DMS53 treated with DMSO at 0.1 percent for 48 hours (cell line): ENCODE data around the gene ZBTB44.
"Not testable (repeated sequence)": the region's sequence is repeated elsewhere in the genome, so short reads cannot be mapped to it uniquely, and the experiment has no call there.

ENCODE experiments used
- DNase-seq: peaks from one replicate; lab custom pipeline; 2025; ENCODE audit not compliant: unreplicated experiment; lab: John Stamatoyannopoulos, UW

The ZBTB44 gene

GRCh38 chr11:130314750-130315285, at the start of gene ZBTB44:
TSS of gene ZBTB44 (minus strand) at chr11:130314917. CDS start at chr11:130261873, 53,044 bp downstream.
- DNase-seq, result peak; percentile 88

DNA sequence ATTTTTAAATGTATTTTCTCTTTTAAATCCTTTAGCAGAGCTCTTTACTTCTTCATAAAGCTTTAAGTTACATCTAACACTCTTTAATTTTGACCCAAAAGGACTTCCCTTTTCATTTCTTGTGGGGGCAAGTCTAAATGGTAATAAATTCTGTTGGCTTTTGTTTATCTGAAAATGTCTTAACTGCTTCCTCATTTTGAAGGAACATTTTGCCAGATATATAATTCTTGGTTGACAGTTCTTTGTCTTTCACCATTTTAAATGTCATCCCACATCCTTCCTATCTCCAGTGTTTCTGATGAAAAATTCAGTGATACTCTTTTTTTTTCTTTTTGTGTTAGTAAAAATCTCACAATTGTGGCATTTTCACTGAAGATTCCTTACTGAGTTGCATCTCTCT, 44.7 kb upstream of the ZBTB44 start:
- DNase-seq, result no peak

- DNase-seq, result no peak
Observed at GRCh38 chr11:130358398-130358797, 43.7 kb upstream of the ZBTB44 start.

- DNase-seq, result no peak
Observed at GRCh38 chr11:130347261-130347660, 32.5 kb upstream of the ZBTB44 start.

GRCh38 chr11:130344841-130345240, 30.1 kb upstream of the ZBTB44 start:
- DNase-seq, result no peak

- no peak for DNase-seq
Observed at GRCh38 chr11:130340671-130341319, 26.1 kb upstream of the ZBTB44 start.

DNA sequence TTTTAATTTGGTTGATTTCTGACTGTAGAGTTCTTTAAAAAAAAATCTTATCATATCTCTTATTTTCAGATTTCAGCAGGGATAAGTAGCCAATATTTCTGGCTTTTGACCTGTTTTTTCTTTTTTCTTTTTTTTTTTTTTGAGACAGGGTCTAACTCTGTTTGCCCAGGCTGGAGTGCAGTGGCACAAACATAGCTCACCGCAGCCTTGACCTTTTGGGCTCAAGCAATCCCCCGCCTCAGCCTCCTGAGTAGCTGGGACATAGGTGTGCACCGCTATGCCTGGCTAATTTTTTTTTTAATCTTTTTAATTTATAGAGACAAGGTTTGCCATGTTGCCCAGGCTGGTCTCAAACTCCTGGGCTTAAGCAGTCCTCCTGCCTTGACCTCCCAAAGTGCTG, 23.9 kb upstream of the ZBTB44 start:
- no peak for DNase-seq

DNA sequence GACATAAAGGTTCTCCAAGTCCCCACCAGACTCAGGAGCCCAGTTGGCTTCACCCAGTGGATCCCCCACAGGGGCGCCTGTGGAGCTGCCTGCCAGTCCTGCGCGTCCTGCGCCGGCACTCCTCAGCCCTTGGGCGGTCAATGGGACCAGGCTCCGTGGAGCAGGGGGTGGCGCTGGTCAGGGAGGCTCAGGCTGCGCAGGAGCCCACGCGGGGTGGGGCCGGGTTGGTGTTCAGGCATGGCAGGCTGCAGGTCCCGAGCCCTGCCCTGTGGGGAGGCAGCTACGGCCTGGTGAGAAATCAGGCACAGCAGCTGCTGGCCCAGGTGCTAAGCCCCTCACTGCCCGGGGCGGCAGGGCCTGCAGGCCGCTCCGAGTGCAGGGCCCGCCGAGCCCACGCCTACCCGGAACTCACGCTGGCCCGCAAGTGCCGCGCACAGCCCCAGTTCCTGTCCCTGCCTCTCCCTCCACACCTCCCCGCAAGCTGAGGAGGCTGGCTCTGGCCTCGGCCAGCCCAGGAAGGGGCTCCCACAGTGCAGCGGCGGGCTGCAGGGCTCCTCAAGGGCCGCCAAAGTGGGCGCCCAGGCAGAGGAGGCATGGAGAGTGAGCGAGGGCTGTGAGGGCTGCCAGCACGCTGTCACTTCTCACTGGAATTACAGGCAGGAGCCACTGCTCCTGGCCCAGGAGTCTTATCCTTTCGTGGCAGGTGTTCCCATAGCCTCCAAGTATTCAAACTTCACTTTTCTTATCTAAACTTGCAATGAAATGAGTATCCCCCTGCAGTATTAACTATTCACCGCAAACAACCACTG, 22.8 kb upstream of the ZBTB44 start:
- DNase-seq, result no peak

GRCh38 chr11:130331397-130331796, 16.7 kb upstream of the ZBTB44 start:
- not testable (repeated sequence) for DNase-seq

DNA sequence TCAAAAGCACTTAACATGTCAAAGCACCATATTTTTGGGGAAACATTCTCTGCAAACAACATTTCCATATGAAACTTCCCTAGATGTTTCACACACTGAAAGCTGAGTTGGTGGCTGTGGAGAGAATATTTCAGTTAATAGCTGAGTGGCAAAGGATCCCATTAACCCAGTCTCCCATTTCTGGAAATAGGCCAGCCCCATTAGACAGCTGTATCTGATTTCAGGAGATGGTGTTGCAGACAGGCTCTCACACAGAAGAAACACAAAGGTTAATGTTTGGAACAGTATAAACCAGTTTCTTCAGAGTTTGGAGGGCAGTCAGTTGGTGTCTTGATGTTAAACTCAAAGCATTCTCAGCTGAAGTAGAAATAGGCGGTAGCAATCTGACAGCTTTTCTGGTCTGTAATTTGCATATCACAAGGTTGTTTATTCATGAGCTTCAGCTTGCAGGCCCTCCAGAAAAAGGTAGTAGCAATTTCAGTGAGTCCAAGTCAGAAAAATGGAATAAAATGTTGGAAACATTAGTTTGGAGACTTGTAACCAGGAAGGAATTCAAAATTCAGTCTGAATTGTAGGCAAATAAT, 15.5 kb upstream of the ZBTB44 start:
- DNase-seq, result no peak

DNA sequence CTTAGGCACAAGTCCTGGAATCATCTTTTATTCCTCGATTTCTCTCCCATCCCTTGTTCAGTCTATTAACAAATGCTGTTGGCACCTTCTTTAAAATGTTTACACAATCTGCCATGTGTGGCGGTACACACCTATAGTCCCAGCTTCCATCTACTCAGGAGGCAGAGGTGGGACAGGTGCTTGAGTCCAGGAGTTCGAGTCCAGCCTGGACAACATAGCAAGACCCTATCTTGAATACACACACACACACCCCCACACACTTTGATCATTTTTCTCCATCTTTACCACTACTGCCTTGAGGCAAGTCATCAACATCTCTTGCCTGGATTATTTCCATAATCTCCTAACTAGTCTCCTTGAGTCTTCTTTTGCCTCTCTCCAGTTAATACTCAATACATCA, 13.7 kb upstream of the ZBTB44 start:
- no peak for DNase-seq

- no peak for DNase-seq
Observed at GRCh38 chr11:130327716-130328115, 13.0 kb upstream of the ZBTB44 start.

DNA sequence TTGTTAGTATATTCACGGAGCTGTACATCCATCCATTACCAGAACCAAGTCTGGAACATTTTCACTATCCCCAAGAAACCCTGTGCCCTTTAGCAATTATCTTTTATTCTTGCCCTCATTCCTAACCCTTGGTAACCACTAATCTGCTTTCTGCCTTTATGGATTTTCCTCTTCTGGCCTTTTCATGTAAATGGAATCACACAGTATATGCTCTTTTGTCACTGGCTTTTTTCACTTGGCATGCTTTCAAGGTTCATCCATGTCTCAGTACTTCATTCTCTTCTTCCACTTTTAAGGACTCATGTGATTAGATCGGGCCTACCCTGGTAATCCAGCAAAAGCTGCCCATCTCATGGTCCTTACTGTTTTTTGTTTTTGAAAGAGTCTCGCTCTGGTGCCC, 11.0 kb upstream of the ZBTB44 start:
- DNase-seq, result no peak

DNA sequence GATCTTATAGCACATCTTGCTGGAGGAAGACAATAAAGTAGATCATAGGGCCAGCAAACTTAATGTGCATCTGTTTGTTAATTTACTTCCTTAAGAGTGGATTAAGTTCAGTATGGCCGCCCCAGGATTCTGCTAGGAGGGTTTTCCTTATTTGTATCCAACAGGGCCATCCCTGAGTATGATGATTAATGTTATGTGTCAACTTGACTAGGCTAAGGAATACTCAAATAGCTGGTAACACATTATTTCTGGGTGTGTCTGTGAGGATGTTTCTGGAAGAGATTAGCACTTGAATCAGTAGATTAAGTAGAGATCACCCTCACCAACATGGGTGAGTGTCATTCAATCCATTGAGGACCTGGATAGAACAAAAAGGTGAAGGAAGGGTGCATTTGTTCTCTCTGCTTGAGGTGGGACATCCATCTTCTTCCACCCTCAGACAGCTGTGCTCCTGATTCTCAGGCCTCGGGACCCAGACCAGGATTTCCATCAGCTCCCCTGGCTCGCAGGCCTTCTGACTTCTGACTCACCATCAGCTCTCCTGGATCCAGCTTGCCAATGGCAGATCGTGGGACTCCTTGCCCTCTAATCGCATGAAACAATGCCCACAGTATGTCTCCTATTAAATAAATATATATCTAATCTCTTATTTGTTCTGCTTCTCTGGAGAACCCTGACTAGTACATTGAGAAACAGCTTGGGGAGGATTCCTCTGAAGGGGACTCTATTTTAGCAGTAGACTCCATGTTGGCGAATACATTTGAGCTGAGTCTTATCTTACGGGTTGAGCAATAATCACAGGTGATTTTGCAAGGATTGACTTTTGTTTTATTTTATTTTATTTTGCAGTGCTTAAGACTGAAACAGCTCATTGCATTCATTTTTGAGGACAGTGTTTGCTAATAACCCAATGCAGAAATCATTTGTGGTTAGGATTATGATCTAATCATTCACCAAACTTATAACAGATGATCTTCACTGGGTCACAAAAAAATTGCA, 9.0 kb upstream of the ZBTB44 start:
- no peak for DNase-seq

DNA sequence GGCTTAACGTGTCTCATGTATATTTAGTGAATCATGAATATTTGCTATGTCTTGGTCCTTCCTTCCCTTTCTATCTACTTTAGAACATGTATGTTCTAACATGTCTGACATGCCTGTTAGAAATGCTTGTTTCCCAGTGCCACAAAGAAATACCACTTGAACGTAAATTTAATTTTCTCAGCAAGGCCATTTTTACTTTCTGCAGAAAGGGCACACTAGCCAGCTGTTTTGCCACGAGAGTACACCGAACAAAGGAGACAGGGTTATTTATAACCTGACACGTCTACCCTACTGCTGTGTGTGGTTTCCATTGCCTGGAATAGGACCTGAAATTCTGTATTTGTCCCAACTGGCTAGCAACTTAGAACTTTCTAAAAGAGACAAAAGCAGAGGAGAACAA, 7.4 kb upstream of the ZBTB44 start:
- no peak for DNase-seq

DNA sequence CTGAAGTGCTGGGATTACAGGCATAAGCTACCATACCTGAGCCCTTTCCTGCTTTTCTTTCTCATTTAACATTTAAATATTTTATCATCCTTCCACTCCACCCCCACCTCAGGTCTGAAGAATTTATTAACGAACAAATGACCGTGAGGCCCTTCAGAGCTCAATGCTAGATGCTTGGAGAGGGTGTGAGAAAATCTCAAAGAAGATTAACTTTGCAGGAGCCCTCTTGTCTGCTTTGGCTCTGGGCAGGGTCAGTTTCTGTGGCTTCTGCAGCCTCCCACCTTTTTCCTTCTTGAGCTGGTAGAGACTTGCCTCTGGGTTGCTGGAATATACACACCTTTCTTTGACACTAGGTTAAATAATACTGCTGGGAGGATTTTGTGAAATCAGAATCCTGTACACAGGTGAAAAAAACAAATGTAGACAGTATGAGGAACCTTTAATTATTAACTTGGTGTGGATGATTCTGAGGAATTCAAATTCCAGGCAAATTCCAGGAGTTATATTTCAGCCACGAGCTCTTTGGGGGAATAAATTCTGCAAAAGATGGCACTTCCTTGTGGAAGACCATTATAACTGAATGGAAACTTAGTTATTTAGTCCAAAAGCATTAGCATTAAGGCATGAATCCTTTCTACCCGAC, 3.4 kb upstream of the ZBTB44 start:
- DNase-seq, result no peak

- peak; percentile 30 for DNase-seq
Observed at GRCh38 chr11:130315354-130315970, 745 bp upstream of the ZBTB44 start.

- peak; percentile 73 for DNase-seq
Observed at GRCh38 chr11:130314184-130314749, 450 bp downstream of the ZBTB44 start.

DNA sequence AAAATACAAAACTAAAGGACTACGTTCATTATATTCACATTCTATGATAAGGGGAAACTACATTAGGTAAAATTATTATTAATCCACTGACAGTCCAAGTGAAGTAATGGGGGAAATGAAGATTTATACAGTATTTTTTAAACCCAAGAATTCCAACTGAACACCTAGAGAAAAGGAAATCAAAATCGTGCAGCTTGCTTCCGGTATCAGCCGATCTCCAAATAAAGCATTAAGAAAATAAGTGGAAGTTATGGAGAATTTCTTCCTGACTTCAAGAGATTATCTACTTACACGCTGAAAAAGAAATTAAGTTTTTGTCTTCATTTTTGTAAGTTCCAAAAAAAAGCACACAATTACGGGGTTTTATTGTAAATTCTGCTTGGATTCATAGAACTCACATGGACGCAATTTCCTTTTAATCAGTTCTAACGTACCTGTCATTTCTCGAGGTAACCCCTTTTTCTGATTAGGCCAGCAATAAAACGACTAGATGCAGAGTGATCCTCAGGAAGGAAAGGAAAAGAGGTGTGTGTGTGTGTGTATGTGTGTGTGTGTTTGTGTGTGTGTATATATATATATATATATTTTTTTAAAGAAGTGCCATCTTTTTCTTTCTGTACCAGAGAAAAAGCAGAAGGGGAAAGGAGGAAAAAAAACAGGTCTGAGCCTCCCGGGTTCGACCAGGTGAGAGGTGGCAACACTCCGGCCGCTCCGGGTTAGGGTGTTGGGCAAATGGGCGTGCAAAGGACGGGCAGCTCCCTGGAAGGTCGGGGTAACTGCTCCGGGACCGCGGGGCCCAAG, 1.1 kb downstream of the ZBTB44 start:
- peak; percentile 16 for DNase-seq
